GM19395 (cell line): ENCODE measurements around the gene PLEKHN1.
"Not testable (repeated sequence)": the region's sequence is repeated elsewhere in the genome, so short reads cannot be mapped to it uniquely, and the experiment has no call there.

Source experiments
- ATAC-seq: cut with Tn5 transposase; IDR thresholded peaks from one replicate; pipeline ENCODE4 v1.9.1; 2021; ENCODE audit warnings: mild to moderate bottlenecking, moderate library complexity; ENCODE audit not compliant: unreplicated experiment

PLEKHN1 gene

GRCh38 chr1:1005774-1006304 is 39.6 kb downstream of the PLEKHN1 start:
- ATAC-seq: no peak

DNA sequence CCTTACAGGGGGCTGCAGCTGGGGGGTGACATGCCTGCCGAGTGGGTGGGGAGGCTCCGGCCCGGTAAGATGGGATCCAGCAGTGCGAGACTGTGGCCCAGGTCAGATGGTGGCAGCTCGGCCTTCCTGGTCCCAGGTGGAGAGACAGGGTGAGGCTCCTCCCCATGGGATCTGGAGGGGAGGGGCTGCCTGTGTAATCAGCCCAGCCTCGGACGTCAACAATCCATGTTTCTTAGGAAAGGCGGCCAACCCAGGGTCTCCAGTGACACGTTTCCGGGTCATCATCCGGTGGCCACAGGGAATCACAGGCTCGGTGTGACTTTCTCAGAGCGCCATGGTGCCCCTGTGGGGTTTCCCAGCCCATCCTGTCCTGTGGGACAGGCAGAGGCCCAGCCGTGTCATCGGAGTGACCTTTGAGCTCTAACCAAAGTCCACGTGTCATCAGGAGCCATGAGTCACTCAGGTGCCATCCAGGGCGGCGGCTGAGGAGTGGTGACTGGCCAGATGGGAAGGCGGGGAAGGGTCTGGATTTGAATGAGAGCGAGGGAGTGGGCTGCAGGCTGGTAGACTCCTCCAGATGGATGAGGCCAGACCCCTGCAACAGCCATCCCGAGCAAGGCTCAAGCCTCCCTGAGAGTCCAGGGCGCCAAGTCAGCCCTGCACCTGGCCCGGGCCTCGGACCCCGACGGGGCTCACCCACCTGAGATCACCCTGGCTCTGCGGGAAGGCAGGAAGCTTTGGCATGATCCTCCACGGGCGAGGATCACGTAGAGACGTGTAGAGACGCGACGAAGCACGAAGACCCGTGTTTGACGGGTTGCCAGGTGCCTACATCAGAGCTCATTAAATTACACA is 40.2 kb downstream of the PLEKHN1 start:
- ATAC-seq: no peak

GRCh38 chr1:1010131-1010530 is 43.8 kb downstream of the PLEKHN1 start:
- ATAC-seq: not testable (repeated sequence)

DNA sequence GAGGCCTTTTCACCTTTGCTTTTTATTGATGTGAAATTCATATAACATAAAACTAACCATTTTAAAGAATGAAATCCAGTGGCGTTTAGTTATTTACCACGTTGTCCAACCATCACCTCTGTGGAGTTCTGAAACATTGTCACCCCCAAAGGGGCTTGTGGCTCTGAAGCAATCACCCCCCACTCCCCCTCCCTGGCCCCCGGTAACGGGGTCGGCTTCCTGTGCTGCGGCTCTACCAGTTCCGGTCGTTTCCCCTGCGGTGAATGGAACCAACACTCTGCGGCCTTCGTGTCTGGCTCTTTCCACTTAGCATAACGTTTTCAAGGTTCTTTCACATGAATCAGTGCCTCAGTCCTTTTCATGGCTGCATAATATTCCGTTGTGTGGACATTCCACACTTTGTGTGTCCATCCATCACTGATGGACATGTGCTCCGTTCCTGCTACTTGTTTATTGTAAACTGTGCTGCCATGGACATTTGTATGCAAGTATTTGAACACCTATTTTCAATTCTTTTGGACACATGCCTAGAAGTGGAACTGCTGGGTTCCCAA is 45.2 kb downstream of the PLEKHN1 start:
- no peak for ATAC-seq

DNA sequence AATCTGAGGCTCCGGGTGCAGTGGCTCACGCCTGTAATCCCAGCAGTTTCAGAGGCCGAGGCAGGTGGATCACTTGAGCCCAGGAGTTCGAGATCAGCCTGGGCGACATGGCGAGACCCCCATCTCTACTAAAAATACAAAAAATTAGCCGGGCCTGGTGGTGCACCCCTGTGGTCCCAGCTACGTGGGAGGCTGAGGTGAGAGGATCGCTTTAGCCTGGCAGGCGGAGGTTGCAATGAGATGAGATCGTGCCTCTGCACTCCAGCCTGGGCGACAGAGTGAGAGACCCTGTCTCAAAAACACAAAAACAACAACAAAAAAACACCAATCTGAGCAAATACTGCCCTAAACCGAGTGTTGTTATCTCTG is 46.4 kb downstream of the PLEKHN1 start:
- ATAC-seq: not testable (repeated sequence)

GRCh38 chr1:1013105-1013921 is 47.0 kb downstream of the PLEKHN1 start, which contains the start of gene ISG15:
Gene ISG15, plus strand, starts transcription at chr1:1013497. Its CDS starts 77 bp downstream, at chr1:1013574.
- peak; percentile 88 for ATAC-seq

DNA sequence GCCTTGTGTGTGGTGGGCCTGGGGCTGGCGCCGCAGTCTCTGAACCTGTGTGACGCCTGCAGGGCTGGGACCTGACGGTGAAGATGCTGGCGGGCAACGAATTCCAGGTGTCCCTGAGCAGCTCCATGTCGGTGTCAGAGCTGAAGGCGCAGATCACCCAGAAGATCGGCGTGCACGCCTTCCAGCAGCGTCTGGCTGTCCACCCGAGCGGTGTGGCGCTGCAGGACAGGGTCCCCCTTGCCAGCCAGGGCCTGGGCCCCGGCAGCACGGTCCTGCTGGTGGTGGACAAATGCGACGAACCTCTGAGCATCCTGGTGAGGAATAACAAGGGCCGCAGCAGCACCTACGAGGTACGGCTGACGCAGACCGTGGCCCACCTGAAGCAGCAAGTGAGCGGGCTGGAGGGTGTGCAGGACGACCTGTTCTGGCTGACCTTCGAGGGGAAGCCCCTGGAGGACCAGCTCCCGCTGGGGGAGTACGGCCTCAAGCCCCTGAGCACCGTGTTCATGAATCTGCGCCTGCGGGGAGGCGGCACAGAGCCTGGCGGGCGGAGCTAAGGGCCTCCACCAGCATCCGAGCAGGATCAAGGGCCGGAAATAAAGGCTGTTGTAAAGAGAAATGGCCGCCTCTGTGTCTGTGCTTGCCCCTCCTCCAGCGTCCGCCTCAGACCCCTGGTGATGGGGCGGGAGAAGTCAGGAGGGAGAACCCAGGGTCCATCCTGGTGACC is 47.8 kb downstream of the PLEKHN1 start:
- no peak for ATAC-seq

DNA sequence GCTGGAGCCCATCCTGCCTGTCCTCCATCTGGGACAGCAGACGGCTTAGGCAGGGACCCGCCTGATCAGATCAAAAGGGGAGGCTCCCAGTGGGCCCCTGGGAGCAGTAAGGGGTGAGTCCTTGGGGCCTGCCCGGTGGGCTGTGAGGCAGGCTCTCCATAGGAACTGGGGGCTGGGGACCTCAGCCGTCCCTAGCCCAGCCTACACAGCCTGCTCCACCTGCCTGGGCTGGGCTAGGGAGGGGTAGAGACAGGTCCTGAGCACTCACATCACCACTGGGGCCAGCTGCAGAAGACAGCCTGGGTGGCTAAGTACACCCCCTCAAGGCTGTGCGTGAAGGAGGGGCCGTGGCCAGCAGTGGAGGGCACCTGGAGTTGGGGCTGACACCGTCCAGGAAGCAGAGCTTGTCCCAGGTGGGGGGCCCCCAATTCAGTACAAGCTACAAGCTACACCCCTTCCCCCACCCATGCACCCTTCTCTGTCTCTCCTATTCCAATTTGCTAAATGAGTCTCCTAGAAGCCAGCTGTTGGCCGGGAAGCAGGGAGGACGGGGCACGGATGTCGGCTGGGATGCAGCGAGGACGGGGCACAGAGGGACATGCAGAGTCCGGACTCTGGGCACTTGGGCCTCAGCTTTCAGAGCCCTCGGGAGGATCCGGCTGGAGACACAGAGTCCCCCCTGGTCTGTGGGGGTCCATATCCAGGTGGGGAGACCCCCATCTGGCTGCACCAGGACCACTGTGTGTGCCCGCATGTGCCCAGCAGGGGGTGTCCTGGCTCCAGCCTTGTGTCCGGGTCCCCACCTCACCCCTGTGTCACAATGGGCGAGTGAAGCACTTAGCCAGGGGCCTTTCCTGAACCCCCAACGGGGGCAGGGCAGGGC is 48.8 kb downstream of the PLEKHN1 start:
- ATAC-seq: no peak

DNA sequence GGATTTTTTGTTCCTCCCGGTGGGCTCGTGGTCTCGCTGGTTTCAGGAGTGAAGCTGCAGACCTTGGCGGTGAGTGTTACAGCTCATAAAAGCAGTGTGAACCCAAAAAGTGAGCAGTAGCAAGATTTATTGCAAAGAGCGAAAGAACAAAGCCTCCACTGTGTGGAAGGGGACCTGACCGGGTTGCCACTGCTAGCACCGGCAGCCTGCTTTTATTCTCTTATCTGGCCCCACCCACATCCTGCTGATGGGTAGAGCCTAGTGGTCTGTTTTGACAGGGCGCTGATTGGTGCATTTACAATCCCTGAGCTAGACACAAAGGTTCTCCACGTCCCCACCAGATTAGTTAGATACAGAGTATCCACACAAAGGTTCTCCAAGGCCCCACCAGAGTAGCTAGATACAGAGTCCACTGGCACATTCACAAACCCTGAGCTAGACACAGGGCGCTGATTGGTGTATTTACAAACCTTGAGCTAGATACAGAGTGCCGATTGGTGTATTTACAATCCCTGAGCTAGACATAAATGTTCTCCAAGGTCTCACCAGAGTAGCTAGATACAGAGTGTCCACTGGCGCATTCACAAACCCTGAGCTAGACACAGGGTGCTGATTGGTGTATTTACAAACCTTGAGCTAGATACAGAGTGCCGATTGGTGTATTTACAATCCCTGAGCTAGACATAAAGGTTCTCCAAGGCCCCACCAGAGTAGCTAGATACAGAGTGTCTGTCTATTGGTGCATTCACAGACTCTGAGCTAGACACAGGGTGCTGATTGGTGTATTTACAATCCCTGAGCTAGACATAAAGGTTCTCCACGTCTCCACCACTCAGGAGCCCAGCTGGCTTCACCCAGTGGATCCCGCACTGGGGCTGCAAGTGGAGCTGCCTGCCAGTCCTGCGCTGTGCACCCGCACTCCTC is 51.4 kb downstream of the PLEKHN1 start:
- ATAC-seq: not testable (repeated sequence)

DNA sequence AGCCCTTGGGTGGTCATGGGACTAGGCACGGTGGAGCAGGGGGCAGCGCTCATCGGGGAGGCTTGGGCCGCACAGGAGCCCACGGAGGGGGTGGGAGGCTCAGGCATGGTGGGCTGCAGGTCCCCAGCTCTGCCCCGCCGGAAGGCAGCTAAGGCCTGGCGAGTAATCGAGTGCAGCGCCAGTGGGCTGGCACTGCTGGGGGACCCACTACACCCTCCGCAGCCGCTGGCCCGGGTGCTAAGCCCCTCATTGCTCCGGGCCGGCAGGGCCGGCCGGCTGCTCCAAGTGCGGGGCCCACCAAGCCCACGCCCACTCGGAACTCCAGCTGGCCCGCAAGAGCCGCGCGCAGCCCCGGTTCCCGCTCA is 52.0 kb downstream of the PLEKHN1 start:
- not testable (repeated sequence) for ATAC-seq

DNA sequence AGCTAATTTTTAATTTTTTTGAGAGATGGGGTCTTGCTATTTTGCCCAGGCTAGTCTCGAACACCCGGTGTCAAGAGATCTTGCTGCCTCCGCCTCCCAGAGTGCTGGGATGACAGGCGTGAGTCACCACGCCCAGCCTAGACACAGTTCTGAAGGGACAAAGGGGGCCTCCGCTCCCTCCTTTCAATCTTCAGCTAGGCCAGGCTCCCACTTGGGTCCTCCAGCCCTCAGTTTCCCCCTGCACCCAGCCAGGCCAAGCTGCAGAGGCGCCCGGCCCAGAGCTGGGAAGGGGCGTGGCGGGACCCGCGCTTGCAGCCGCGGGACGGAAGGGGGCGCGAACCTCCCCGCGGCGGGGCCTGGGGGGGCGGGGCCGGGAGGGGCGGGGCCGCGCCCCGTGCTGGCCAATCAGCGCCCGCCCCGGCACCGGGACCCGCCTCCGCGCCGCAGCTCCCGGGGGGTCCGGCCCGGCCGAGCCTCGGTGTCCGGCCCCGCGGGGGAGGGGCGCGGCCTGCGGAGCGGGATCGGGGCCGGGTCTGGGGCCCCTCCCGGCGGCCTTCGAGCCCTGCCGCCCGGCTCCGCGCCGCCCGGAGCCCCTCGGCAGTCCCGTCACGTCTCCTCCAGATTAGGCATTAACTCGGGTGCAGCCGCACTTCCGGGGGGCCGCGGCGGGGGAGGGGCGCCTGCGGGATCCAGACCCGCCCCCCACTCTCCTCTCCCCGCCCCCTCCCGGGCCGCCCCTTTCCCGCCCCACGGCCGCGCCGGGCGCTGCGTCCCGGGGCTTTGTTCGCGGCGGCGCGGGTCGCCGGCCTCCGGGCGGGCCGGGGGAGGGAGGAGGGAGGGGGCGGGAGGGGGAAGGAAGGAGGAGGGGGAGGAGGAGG is 53.1 kb downstream of the PLEKHN1 start:
- ATAC-seq: peak; percentile 53

GRCh38 chr1:1020000-1020404 is 53.7 kb downstream of the PLEKHN1 start, which contains the start of gene AGRN:
Gene AGRN, plus strand, starts transcription at chr1:1020120. Its CDS starts 53 bp downstream, at chr1:1020173.
- ATAC-seq: peak; percentile 30

- ATAC-seq: peak; percentile 22
Measured at GRCh38 chr1:1020415-1021009, 54.2 kb downstream of the PLEKHN1 start.

GRCh38 chr1:1021010-1021919 is 55.0 kb downstream of the PLEKHN1 start:
- no peak for ATAC-seq

DNA sequence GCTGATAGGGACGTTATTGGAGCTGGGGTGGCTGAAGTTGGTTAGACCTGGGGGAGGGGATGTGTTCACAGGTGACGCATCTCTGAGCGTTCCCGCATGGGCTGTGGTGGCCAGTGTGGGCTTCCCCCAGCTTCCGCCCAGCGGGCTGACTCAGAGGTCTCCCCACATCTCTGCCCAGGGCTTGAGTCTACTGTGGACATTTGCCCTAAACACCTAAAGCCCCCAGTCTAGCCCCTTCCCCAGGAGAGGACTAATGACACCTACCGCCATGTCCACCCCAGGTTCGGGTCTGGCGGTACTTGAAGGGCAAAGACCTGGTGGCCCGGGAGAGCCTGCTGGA is 55.6 kb downstream of the PLEKHN1 start:
- ATAC-seq: no peak

DNA sequence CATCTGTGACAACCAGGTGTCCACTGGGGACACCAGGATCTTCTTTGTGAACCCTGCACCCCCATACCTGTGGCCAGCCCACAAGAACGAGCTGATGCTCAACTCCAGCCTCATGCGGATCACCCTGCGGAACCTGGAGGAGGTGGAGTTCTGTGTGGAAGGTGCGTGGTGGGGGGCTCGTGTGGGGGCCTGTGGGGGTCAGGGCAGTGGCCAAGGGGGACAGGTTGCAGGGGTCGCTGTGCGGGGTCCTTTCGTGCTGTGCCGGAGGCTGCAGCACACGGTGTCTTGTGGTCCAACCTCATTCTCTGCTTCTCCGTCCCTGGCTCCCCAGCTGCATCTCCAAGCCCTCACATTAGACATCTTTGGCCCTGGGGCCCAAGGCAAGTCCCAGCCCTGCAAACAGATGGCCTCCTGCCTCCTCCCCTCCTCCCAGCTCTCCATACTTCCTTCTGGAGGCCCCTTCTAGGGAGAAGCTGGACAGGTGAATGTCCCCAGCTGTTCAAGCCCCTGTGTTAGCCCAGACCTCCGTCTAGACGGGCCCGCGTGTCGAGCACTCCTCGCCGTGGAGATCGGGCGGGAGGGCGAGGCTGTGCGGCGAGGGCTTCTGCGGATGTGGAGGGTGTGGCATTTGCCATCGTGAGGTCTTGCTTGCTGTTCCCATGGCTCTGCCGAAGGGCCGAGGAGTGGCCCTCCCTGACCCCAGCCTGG is 56.2 kb downstream of the PLEKHN1 start:
- no peak for ATAC-seq
